Measurements from ENCODE around the gene SUGP1. TPM values are rescaled to one million over a fixed set of nuclear protein-coding genes. Genes with fewer than 3 reads are reported as not detected.

Gene SUGP1
- total RNA-seq, 1 experiment from 2014 or later = 81.3 TPM

DNA sequence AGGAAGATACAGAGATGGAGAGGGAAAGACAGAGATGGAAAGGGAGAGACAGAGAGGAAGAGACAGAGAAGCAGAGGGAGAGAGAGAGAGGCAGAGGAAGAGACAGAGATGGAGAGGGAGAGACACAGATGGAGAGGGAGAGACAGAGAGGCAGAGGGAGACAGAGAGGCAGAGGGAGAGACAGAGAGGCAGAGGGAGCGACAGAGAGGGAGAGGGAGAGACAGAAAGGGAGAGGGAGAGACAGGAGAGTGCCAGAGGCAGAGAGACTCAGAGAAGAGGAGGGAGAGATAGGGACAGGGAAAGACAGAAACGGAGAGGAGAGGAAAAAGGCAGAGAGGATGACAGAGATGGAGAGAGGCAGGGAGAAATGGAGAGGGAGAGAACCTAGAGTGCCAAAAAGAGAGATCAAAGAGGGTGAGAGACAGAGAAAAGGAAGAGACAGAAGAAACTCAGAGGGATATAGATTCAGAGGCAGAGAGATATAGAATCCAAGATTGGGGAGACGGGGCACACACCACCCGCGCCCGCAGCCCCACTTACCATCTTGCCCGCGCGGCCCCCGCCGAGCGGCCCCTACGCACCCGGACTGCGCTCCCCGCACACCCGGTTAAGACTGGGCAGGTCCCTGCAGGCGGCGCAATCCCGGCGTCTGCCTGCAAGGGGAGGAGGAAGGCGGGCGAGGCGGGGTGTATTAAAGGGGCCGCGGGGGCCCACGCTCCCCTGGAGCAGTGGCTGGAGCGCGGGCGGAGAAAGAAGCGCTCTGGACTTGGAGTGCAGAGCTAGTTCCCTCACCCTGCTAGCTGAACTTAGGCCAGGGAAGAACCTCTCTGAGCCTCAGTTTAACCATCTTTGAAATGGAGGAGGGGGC, 57.9 kb downstream of the SUGP1 start (continued):
- TF ChIP-seq E2F1 (CRISPR knock-in tag; IDR thresholded peaks at IDR 0.05) (no peak), ZNF317 (CRISPR knock-in tag; IDR thresholded peaks at IDR 0.05; ENCODE audit: borderline replicate concordance, low read depth) (no peak), USF2 (CRISPR knock-in tag; IDR thresholded peaks at IDR 0.05) (no peak), ETV6 (CRISPR knock-in tag; IDR thresholded peaks at IDR 0.05) (no peak), ZNF423 (CRISPR knock-in tag; IDR thresholded peaks at IDR 0.05) (no peak), TEAD4 (CRISPR knock-in tag; IDR thresholded peaks at IDR 0.05) (no peak), ATF1 (CRISPR knock-in tag; IDR thresholded peaks at IDR 0.05) (no peak), FOXK1 (CRISPR knock-in tag; IDR thresholded peaks at IDR 0.05) (no peak), CREM (CRISPR knock-in tag; IDR thresholded peaks at IDR 0.05) (no peak)
- TF ChIP-seq, protein P1, sequence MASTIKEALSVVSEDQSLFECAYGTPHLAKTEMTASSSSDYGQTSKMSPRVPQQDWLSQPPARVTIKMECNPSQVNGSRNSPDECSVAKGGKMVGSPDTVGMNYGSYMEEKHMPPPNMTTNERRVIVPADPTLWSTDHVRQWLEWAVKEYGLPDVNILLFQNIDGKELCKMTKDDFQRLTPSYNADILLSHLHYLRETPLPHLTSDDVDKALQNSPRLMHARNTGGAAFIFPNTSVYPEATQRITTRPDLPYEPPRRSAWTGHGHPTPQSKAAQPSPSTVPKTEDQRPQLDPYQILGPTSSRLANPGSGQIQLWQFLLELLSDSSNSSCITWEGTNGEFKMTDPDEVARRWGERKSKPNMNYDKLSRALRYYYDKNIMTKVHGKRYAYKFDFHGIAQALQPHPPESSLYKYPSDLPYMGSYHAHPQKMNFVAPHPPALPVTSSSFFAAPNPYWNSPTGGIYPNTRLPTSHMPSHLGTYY (CRISPR knock-in tag; IDR thresholded peaks at IDR 0.05) = no peak
- TF ChIP-seq, protein P2, sequence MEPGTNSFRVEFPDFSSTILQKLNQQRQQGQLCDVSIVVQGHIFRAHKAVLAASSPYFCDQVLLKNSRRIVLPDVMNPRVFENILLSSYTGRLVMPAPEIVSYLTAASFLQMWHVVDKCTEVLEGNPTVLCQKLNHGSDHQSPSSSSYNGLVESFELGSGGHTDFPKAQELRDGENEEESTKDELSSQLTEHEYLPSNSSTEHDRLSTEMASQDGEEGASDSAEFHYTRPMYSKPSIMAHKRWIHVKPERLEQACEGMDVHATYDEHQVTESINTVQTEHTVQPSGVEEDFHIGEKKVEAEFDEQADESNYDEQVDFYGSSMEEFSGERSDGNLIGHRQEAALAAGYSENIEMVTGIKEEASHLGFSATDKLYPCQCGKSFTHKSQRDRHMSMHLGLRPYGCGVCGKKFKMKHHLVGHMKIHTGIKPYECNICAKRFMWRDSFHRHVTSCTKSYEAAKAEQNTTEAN (CRISPR knock-in tag; IDR thresholded peaks at IDR 0.05) = no peak
- TF ChIP-seq, protein P3, sequence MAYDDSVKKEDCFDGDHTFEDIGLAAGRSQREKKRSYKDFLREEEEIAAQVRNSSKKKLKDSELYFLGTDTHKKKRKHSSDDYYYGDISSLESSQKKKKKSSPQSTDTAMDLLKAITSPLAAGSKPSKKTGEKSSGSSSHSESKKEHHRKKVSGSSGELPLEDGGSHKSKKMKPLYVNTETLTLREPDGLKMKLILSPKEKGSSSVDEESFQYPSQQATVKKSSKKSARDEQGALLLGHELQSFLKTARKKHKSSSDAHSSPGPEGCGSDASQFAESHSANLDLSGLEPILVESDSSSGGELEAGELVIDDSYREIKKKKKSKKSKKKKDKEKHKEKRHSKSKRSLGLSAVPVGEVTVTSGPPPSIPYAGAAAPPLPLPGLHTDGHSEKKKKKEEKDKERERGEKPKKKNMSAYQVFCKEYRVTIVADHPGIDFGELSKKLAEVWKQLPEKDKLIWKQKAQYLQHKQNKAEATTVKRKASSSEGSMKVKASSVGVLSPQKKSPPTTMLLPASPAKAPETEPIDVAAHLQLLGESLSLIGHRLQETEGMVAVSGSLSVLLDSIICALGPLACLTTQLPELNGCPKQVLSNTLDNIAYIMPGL (CRISPR knock-in tag; IDR thresholded peaks at IDR 0.05) = peak; percentile 35; the same call in 1 of the 2 replicates

GRCh38 chr19:19261350-19262189, 58.7 kb downstream of the SUGP1 start:
- Mint-ChIP-seq H3K9me3 (no peaks in the 10 kb centered on the region), H3K27me3 (ENCODE audit: low read depth) (peaks cover 57% of the 10 kb centered on the region), H3K4me3 (peak overlapping the region; percentile 79), H3K27ac (no peak overlapping the region), H3K4me1 (peaks cover 22% of the 10 kb centered on the region), H3K36me3 (0 out of 2 replicates have a peak, but pooled peaks cover 3% of the 10 kb centered on the region)
- peak; percentile 55 for ATAC-seq
- peak; percentile 79 for DNase-seq (ENCODE audit: low spot score)
- ChIA-PET CTCF (interaction anchor here (0.6 to 3.0 kb wide), 10 partner anchors 36 to 81 kb away, joined by 3 to 12 read pairs (median 4); partner anchors contain the start of gene NR2C2AP), POLR2A (no interaction called here)
- TF ChIP-seq, protein P4, sequence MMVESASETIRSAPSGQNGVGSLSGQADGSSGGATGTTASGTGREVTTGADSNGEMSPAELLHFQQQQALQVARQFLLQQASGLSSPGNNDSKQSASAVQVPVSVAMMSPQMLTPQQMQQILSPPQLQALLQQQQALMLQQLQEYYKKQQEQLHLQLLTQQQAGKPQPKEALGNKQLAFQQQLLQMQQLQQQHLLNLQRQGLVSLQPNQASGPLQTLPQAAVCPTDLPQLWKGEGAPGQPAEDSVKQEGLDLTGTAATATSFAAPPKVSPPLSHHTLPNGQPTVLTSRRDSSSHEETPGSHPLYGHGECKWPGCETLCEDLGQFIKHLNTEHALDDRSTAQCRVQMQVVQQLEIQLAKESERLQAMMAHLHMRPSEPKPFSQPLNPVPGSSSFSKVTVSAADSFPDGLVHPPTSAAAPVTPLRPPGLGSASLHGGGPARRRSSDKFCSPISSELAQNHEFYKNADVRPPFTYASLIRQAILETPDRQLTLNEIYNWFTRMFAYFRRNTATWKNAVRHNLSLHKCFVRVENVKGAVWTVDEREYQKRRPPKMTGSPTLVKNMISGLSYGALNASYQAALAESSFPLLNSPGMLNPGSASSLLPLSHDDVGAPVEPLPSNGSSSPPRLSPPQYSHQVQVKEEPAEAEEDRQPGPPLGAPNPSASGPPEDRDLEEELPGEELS (CRISPR knock-in tag; IDR thresholded peaks at IDR 0.05) = peak; percentile 61; the same call in 1 of the 2 replicates
- TF ChIP-seq TP53 (CRISPR knock-in tag; IDR thresholded peaks at IDR 0.05) (no peak), IRF1 (CRISPR knock-in tag; IDR thresholded peaks at IDR 0.05) (0 out of 2 replicates have a peak, but pooled peaks have one; percentile 23), E2F1 (CRISPR knock-in tag; IDR thresholded peaks at IDR 0.05) (0 out of 2 replicates have a peak, but pooled peaks have one; percentile 59), ZNF423 (CRISPR knock-in tag; IDR thresholded peaks at IDR 0.05) (peak; percentile 64), HMGA2 (CRISPR knock-in tag; IDR thresholded peaks at IDR 0.05) (no peak), ZNF281 (CRISPR knock-in tag; IDR thresholded peaks at IDR 0.05) (peak; percentile 12; the same call in 1 of the 2 replicates)
